ENCODE data around the gene THOC5.

DNA sequence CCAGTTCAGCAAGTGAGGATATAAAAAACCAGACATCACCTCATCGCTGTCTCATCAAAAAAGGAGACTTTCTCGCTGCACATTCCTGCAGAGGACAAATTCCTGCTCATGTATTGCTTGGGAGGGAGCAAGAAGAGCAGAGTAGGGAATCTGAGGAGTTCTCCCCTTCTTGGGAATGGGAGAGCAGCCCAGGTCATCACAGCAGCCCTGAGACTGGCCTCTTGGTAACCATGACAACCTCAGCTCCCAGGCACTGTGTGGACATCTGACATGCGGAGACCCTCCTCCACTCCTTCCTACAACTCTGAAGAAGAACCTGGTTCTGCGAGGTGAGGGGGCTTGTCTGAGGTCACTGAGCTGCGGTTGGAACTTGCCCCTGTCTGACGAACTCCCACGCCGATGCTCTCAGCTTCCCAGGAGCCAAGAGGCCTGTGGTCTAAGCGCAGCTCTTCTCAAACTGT, 97.3 kb downstream of the THOC5 start:
- TF ChIP-seq POLR2A (IDR thresholded peaks at IDR 0.05; ENCODE audit: low read length): no peak
- no peak for TF ChIP-seq GATA1 (IDR thresholded peaks at IDR 0.05; ENCODE audit: low read depth, low read length)

All from erythroblast (primary cell).